NCI-H526 (cell line): Measurements from ENCODE around the gene SAP30.

ENCODE experiments used
- DNase-seq, 2 experiments: peaks; one replicate each; lab custom pipeline; 2025; lab: John Stamatoyannopoulos, UW

SAP30 gene

DNA sequence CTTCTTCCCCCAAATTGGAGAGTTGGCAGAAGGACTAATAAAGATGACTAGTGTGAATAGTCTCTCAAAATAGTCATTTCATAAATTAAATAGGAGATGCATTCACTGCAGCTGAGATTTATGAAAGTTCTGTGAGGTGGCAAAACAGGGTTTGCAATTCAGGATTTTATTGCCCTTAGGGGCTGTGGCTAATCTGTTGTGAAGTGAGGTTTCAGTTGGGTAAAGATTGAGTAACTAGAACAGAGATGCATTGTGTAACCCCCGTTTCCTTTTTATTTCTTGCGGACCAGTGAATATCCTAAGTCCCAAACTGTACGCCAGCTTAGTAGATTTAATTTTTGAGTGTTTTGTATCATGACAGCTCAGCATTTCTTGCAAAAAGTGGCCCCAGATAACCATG, 44.3 kb downstream of the SAP30 start:
- no peak for DNase-seq

DNA sequence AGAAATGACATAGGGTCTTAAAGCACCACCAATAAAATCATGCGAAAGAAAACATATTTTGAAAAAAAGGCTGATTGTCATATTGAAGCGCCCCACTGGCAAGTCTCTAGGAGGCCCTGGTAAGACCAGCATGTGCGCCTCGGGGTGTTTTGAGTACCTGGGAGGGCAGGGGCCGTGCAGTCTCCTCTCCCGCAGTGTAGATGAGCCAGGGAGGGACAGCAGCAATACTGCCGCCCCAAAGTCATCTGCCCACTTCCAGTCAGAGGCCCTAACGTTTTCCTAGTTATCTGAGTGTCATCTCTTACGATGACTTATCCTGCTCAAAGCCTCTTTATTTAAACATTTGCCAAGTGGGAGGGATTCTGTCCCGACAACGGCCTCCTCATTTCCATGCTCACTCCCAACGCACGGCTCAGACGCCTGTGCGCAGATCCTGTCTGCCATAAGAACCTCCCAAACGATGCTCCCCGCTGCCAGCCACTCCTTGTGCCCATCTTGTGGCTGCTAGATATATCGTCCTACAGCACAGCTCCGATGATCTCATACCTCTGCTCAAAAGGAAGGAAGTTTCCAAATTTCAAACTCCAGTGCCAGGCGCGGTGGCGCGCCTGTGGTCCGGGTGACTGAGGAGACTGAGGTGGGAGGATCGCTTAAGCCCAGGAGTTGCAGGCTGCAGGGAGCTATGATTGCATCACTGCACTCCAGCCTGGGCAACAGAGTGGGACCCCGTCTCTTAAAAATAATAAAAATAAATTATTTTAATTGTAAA, 45.3 kb downstream of the SAP30 start:
- peak; percentile 6 to 43 for DNase-seq

DNA sequence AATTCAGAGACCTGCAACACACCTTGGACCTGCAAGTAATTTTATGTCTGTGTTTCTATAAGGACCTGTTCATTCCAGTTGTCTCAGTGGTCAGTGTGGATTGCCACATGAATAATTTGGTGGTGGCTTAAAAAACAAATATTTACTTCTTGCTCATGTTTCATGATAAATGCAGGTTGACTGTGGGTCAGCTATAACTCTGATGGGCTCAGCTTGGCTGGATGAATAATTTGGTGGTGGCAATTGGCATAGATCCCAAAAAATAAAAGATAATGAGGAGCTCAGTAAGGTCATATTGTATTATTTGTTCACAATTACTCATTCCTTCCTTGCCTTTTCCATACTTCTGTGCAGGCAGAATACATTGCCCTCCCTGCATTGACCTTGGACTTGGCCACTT, 47.1 kb downstream of the SAP30 start:
- no peak for DNase-seq

DNA sequence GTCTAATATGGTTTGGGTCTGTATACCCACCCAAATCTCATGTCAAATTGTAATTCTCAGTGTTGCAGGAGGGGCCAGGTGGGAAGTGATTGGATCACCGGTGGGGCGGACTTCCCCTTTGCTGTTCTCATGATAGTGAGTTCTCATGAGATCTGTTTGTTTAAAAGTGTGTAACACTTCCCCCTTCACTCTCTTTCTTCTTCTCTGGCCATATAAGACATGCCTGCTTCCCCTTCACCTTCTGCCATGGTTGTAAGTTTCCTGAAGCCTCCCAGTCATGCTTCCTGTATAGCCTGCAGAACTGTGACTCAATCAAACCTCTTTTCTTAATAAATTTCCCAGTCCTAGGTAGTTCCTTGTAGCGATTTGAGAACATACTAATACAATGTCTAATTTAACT, 47.9 kb downstream of the SAP30 start:
- DNase-seq = no peak

DNA sequence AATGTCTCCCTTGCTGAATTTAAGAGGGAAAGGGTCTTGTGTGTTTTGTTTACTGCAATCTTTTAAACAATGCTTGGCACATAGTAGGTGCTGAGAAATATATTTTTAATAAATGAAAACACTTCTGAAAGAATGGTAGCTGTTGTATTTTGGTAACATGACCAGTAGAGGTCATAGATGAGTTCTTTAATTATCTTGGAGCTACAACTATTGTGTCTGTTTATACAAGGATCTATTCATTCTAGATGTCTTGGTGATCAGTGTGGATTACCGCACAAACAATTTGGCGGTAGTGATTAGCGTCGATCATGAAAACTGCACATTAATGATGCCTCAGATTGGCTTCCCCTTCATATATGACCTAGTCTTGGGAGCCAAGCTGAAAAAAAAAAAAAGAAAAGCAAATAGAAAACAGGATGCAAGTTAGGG, 49.6 kb downstream of the SAP30 start:
- DNase-seq = peak in 1 of 2 experiments; percentile 44

DNA sequence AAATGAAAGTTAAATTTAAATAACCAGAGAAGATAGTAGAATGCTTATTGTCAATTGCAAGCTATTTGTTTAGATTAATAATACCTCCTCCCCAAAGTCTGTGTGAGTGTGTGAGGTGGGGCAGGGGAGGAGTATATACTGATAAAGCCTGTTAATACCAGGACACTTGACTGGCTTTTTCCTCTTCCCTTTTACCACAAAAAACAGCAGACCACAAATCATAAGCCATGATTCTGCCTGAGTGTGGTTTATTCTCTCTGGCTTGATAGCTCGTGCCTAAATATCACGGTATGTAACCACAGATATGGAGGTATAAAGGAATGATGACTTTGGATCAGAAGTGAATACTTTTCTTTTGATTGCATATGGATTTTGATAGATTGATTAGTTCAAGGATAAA, 50.0 kb downstream of the SAP30 start:
- no peak for DNase-seq

DNA sequence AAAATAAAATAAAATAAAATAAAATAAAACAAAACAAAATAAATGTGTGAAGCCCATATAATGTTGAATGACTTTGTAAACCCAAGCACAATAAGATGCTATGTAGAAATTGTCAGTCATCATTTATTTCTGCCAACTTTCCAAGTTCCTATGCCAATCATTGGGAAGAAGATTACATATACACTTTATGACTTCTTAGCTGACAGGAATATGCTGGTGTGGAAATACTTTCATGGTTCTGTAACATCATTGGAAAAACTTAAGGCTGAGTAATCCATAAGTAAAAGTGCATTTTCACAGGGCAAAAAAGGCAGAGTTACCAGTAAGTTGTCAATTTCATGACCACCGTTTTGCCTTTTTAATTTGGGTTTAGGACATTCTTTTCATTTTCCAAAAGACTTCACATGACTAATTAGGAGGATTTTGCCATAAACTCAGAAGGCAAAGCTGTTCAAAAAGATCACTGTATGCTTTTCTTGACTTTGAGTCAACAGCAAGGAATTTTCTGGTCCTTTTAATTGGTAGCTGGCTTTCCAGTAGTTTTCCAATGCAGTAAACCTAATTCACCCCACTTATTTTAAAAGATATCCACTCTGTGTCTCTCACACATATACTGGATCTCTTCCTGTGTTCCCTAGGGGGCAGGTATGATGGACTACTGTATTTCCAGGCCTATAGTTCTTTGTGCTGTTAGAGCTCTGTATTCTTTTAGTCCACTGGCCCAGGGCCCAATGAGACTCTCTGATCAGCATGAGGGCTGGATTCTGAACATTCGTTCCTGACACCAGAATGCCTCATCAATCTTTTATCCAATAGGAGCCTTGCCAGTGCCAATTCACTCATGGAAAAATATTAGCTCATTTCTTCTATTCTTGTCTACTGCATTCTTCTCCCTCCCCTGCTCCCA, 54.4 kb downstream of the SAP30 start:
- no peak for DNase-seq

DNA sequence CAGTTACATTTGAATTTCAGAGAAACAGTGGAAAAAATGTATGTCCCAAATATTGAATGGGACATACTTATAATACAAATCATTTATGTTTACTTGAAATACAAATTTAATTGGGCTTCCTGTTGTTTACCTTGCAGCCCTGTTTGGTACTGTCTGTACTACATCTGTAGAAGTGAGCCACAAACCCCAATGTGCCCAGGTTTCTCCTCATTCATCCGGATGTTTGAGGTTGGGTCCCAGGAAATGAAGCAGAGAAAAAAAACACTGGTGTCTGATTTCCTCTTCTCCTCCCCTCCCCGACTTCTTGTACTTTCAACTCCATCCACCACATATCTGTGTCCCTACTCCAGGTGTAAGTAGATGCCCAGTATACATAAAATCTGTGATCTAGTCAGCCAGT, 55.3 kb downstream of the SAP30 start:
- DNase-seq = no peak
